EL (cell line): ENCODE measurements around the gene MUC13.

Experiments used
- DNase-seq: peaks from one replicate; pipeline ENCODE4 v3.0.0-alpha.2; 2016

MUC13 gene

DNA sequence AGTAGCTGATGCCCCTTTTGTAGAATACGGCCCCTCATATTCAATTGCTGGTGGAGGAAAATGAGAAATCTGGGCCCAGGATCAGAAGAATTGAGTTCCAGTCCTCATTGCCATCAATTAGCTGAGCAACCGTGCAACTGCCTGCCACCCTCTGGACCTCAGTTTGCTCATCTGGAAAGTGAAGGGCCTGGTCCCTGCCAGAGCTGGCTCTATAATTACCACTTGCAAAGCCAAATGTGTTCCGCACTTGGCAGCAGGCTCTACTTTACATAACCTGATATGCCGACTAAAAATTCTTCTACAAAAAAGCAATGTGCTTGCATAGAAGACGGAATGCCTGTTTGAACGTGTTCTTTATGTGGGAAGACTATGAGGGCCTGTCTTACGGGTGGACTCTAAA is 38.8 kb downstream of the MUC13 start:
- DNase-seq = no peak

DNA sequence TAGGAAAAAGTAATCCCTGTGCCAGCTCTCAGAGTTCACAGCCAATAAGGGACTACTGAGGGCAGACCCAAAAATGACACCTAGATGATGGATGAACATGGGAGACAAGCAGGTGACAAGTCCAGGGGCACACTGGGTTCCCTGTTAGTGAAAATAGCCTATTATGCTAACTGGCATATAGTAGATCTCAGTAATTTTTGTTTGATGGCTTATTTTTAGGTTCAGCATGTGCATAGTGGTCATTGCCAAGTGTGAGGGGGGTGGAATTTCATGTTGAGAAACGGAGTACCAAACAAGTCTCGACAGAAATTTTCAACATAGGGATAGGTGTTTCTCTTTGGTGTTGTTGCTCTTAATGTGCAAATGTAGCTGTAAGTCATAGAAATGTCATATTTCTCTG is 41.0 kb downstream of the MUC13 start:
- DNase-seq = no peak

DNA sequence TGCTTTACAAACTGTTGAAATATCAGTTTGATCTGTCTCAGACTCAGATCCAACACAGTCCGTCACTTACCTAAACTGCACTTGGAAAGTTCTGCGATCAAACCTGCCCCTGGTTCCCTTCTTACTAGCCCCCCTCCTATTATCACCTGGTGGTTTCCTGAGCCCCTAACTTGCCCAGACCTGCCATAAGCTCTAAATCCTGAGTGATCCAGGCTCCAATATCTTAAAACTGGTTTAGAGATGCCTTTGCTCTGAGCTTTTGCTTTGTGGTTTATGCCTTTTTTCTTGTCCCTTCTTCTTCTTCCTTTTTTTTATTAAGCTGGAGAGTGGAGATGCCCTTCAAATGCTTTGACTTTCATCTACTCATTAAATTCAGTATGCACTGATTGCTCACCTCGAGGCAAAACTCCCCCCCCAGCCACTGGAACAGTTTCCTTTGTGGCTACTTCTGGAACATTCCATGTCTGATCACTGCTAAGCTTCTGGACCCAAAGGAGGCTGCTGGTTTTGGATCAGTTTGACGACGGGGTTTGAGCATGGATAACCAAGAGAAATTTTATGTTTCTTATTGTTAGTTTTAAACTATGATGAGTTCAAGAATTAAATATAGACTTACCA is 43.9 kb downstream of the MUC13 start:
- no peak for DNase-seq

DNA sequence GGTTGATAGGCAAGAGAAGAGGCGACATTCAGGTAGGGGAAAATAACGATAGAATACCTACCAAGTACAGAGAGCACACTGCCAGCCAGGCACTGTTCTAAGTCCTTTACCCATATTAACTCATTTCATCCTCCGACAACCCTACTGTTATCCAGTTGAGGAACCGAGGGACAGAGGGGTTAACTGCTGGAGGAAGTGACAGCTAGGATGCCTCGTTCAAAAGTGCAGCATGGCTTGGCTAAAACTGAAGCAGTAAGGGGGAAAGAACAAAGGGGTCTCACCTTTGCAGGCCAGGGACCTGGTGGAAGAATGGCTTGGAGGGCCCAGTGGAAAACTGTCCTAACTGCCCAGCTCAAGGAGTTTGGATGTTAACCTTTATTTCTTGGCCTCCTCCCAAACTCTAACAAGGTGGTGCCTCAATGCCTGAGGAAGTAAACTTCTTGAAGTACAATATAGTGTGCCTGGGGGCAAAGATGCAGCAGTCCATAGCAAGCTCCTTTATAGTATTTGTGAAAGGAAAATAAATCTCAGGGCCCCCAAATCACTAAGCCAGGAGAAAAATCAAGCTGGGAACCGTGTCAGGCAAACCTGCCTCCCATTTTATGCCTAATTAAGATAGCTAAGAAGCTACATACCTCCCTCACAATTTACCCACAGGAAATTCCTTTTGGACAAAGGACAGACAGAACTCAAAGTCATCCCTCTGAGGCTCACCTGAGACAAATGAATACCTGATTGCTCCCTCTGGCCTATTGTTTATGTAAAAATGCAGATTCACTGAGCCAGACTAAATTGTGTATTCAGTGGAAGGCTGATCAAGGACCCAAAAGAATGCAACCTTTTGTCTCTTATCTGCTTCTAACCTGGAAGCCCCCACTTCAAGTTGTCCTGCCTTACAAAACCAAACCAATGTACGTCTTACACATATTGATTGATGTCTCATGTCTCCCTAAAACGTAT is 45.8 kb downstream of the MUC13 start:
- DNase-seq = no peak

DNA sequence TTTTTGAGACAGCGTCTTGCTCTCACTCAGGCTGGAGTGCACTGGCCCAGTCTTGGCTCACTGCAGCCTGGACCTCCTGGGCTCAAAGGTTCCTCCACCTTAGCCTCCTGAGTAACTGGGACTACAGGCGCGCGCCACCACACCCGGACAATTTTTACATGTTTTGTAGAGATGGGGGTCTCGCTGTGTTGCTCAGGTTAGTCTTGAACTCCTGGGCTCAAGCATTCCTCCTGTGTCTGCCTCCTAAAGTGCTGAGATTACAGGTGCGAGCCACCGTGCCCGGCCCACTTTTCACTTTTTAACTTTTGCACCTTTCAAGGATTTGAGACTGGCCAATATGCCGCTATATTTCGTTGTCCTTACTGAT is 46.6 kb downstream of the MUC13 start:
- no peak for DNase-seq

DNA sequence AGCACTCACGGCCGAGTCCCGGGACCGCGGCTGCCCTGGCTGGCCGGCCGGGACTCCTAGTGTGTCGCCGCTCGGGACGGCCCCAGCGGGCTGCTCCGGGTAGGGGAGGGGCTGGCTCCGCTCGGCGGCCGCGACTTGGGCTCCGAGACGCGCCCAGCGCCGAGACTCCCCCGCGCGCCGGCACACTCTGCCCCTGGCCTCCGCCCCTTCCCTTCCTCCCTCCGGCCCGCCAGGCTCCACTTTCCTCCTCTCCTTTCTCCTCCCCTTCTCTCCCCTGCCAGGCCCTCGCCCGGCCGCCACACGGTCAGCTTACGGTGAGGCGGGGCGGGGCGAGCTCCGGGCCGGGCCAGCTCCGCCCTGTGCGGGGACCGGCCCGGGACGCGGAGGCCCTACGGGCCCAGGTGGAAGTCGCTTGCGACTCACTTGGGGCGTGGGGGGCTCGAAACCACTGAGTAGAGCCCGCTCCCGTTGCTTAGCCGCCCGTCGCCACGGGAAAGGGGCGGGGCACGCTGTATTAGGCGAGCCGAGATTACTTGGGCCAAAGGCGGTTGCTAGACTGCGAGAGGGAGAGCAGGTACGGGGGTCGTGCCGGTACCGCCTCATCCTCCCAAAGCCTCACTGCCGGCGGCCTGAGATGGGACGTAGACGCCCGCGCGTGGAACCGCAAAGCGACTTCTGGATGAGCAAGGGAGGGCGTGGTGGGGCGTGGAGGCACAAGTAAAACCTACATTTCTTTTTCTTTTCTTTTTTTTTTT is 47.2 kb downstream of the MUC13 start, which contains the start of gene ITGB5:
Gene ITGB5, minus strand, starts transcription at position 189 of the 755 bp plus-strand sequence. CDS start 365 bp downstream, outside the sequence.
- DNase-seq = peak; percentile 80

DNA sequence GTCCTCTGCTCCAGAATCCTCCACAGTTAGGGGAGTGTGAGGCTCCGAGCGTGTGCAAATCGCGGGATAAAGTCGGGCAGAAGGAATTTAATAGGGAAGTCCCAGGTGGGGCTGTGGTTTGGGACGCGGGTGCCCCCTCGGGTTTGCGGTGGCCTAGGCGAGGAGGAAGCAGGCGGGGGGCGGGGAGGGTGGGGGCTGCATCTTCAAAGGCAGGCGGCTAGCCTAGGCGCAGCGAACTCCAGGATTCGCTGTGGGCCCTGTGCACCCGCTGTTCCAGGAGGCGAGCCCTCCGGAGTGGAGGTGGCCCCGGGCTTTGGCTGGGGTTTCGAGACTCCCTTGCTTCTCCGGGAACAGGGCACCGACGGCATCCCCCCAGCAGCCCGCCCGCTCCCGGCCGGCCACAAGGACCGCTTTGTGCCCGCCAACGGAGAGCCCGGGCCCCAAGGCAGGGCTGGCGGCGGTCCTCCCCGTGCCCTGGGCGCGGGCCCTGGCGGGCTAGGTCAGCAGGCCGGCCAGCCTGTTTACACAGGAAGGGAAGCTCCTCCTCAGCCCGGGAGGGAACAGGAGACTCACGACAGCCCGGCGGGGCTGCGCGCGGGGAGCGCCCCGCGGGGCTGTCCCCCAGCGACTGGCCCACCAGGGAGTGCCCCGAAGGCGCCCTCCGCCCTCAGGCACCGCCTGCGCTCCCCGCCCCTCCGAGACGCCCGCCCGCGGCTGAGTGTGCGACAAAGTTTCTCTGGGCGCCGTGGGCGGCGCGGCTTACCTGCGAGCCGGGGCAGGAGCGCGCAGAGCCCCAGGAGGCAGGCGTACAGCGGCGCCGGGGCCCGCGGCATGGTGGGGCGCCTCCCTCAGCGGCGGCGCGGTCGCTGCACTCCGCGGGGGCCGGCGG is 48.1 kb downstream of the MUC13 start:
- peak; percentile 54 for DNase-seq

DNA sequence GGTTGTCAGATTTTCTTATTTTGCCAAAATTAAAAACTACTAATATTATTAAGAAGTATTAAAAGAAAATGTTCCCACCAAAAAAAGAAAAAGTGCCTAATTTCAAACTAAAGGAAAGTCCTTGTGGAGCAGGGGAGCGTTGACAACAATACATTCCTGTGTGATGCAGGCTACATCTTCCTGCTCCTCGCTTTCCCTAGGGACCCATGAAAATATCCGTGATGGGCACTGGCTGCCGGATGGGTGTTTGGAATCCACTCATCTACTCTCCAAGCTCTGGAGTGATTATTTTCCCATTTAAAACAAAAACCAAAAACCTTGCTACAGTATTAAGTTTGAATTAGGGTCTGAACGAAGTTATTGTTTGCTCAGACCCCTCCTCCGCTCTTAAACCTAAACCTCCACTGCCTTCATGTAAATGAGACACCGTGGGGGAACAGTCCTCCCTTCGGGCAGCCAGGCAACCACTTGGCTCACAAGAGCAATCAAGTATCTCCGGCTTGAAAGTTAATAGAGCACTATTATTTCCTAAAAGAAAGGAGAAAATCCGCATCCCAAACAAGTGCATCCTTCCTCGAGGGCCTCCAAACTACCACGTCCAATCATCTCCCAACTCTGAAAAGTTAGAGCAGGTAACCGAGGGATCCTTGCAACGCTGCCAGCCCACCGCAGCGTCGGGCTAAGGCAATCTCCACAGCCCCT is 48.9 kb downstream of the MUC13 start:
- DNase-seq = peak; percentile 43

DNA sequence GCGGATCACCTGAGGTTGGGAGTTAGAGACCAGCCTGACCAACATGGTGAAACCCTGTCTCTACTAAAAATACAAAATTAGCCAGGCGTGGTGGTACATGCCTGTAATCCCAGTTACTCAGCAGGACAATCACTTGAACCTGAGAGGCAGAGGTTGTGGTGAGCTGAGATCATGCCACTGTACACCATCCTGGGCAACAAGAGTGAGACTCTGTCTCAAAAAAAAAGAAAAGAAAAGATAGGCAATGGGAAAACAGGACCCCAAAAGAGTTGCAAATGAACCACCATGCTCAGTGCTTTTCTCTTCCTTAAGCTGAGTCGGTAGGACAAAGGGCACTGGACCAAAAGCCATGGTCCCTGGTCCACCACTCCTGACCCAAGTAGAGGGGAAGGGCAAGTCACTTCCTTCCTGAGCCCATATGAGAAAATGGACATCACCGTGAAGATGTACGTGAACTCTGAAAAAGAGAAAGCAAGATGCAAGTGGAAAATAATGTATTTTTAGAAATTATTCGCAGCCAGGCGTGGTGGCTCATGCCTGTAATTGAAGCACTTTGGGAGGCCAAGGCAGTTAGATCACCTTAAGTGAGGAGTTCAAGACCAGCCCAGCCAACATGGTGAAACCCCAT is 50.0 kb downstream of the MUC13 start:
- DNase-seq = no peak

DNA sequence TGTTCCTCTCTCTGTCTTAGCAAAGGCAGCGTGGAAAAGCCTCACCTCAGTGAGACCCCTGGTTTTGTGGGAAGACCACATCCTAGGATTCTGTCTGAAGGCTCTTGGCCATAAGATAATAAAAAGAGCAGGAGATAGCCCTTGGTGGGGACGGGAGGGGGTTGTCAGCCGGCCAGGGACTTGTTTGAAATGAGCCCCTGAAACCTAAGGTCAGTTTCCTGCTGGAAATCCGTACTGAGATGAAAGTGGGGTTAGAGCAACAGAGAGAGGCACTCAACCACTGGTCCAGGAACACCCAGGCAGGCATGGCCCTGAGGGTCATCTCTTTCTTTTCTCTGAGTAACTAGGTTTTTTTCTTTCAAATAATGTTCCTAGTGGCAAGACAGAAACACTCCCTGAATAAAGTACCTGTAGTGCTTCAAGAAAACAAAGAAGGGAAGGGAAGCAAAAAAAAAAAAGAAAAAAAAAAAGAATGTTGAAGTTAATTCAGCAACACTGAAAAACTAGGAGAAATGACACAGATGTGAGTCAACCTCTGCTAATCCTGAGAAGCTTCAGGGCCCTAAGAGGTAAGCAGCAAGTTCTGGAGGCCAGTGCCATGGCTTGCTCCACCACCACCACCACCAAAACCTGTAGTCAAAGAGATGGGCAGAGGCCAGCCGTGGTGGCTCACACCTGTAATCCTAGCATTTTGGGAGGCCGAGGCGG is 50.6 kb downstream of the MUC13 start:
- DNase-seq = peak; percentile 47

DNA sequence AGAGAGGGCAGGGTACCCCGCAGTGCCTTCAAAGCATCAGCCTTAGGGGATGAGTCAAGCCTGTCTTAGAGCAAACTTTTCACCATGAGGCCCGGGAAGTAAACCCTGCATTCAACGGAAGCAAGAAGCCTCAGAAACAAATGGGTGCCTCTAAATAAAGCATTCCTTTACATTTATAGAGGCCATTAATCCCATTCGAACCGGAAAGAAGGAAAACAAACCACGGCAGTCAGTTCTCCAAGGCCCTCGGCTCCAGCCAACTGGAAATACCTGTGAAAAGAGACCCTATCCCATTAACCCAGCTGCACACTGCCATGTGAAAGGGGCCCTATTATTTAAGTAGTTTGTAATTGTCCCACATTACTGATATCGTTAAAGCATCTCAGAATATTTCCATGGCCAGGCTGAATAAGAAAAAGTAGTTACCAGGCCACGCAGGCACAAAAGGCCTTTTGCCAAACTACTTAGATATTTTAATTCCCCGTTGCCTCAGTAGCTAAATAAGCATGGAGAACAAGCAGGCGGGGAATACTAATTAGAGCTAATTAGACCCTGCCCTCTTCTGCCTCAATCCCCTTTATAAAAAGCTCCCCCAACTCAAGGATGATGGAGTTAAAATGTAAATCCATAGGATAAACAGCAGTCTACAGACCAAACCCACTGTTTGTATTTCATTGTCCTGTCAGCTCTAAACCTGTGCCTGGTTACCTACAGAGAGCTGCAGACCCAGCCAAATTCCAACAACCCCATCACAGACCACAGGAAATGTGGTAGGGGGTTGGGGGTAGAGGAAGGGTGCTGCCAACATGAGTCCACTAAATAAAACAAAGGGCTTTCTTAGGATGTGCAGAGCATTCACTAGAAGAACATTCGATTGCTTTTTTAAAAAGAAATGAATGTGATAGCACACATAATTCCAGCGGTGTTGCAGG is 51.5 kb downstream of the MUC13 start:
- DNase-seq = peak; percentile 31

DNA sequence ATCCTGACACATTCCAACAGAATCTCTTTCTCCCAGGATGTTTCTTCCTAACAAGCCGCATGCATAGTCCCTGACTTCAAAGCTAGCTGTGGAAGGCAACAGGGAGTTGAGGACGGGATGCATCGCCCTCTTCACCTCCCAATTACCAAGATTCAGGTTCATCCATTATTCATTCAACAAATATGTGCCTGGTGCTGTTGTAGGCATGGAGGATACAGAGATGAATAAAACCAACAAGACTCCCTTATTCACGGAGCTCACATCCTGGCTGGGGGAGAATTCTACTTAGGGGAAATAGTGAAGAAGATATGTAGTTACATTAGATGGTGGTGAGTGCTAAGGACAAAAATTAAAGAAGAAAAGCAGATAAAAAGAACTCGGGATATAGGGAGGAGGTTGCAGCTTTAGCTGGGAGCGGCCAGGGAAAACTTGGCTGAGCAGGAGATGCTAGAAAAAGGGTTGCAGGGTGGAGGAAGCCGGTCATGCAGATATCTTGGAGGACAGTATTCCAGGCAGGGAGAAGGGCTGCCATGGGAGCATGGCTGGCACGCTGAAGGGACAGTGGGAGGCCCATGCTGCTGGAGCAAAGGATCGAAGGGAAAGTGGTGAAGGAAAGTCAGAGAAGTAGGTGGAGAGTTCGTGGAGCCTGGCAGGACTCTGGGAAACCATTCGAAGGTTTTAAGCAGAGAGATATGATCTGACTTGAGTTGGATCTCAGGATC is 52.4 kb downstream of the MUC13 start:
- DNase-seq = peak; percentile 25

DNA sequence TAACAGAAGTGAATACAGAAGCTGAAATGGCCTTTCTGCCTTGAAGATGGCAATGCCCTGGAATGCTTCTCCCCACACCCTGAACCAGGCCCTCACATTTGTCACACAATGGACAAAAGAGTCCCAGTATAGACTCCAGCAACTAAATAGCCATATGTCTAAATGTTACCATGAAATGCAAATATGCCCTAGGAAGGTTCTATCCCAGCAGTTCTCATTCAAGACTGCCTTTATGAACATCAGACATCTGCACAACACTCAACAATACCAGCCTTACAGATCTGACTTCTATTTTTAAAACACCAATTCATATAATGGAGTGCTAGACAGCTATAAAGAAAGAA is 55.2 kb downstream of the MUC13 start:
- DNase-seq = no peak

DNA sequence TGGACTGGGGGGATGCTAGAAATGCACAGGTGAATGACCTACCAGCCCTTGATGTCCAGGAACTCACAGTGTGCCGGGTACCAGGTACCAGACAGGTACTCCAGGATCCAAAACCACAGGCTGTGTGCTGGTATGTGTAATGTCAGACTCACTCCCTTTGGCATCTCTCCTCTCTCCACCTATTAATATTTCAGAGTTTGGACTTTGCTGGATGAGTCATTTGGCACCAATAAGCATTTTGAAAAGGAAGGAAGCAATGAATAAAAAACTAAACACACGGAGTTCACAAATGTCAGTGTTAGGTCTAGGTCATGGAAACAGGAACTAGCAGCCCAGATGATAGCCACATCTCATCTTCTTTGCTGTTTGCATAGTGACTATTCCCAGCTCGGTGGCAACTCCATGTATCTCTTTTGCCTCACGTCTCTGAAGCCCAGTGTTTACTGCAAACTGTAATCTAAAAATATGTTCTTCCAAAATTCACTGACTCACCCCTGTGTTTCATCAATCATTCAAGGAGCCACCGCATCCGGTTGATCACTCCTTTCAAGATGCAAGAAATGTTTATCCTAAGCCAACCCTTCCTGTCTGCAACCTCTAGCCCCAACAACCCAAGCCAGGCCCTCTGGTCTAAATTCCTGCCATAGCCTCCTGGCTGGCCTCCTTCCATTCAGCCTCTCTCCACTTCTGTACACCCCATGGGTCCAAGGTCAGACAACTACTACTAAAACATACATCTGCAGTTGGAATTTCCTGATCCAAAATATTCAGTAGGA is 55.8 kb downstream of the MUC13 start:
- peak; percentile 96 for DNase-seq

DNA sequence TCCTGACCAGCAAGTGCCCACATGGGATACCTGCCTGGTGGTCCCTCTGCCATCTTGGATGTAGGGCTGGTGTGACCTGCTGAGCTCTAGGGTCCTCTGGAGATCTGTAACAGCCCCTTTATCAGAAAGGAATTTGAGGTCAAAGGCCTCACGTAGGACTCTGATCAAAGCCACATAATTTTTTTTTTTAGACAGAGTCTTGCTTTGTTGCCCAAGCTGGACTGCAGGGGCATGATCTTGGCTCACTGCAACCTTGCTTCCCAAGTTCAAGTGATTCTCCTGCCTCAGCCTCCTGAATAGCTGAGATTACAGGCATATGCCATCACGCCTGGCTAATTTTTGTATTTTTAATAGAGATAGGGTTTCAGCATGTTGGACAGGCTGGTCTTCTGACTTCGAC is 56.9 kb downstream of the MUC13 start:
- DNase-seq = no peak

DNA sequence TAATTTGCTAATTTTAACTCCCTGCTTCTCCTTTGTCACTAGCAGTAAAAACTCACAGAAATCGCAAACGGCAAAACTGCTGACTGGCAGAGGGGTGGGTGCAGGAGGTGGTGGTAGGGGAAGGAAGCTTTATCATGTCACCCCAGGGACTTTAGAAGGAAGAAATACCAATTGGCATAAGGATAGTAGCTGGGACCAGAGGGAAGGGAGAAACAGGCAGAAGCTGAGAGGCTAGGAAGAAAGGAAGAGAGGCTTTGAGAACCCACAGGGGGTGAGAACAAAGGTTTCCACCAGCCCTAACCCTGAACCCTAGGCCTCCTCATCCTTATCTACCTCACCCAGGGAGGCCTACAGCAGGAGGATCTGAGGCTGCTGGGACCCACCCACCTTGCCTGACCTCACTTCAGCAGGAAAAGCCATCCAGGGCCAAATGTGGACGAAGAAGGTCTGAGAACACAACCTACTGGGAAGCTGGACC is 58.1 kb downstream of the MUC13 start:
- no peak for DNase-seq

DNA sequence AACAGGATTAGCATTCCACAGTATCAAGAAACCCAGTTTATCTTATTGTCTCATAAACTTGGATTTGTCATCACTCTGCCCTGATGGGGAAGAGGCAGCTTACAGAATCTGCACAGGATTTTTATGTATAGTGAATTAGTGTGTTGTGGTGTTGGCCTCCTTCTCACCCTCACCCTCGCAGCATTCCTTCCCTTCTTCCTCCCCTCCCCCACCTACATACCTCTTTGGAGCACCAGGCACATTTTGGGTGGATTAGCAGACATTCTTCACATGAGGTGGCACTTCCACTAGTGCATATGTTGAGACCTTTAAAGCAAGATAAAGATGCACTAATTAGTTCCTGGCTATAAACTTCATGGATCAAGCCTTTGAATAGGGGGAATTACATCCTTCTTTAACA is 61.3 kb downstream of the MUC13 start:
- DNase-seq = no peak

DNA sequence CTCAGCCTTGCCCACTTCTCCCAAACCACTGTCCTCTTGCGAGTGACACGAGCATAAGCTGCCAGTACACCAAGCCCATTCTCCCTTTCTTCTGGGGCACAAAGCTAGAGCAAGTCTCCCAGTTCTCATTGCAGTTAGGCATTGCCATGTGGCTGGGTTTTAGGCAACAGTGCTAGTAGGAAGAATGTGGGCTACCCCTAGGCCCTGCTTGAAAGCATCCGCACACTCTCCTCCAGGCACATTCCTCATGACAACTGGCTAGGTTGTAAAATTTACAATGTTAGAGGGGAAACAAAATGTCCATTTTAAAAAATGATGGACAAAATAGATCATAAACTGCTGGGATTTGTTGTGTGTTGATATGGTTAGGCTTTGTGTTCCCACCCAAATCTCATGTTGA is 67.0 kb downstream of the MUC13 start:
- no peak for DNase-seq
